ENCODE data around the gene PGGHG.
A peak's percentile ranks its signal among the peaks of the same experiment; 100 is the strongest.
"Not testable (repeated sequence)": the region's sequence is repeated elsewhere in the genome, so short reads cannot be mapped to it uniquely, and the experiment has no call there.

Gene PGGHG

DNA sequence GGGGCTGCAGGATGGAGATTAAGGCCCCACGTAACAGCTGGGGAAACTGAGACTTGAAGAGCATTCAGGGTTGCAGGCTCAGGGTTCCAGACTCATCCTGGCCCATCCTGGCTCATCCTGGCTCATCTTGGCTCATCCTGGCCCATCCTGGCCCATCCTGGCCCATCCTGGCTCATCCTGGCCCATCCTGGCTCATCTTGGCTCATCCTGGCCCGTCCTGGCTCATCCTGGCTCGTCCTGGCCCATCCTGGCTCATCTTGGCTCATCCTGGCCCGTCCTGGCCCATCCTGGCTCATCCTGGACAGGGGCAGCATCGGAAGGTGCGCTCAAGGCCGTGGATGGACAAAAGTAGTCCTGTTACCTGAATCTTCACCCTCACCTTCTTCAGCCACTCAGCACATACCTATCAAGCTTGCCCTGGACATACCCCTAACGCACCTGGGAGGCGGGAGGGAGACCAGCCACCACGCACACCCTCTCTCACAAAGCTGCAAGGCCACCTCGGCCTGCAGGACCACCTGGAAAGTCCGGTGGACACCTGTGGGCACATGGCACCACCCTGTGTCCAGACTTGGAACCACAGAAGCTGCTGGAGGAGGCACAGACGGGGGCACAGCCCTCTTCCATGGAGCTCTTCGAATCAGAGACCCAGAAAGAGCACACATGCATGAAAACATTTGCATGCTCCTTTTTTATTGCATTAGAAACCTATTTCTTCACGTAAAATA, 31.0 kb upstream of the PGGHG start:
- no peak overlapping the region for H3K4me3 Mint-ChIP-seq
- H3K9me3 Mint-ChIP-seq = peaks cover 2% of the 10 kb centered on the region
- H3K27ac Mint-ChIP-seq = no peak overlapping the region
- peaks cover 2% of the 10 kb centered on the region for H3K4me1 Mint-ChIP-seq (ENCODE audit: low read depth)
- peaks cover 8% of the 10 kb centered on the region for H3K27me3 Mint-ChIP-seq (ENCODE audit: low read depth)
- H3K36me3 Mint-ChIP-seq (ENCODE audit: low read depth) = peaks cover 9% of the 10 kb centered on the region

DNA sequence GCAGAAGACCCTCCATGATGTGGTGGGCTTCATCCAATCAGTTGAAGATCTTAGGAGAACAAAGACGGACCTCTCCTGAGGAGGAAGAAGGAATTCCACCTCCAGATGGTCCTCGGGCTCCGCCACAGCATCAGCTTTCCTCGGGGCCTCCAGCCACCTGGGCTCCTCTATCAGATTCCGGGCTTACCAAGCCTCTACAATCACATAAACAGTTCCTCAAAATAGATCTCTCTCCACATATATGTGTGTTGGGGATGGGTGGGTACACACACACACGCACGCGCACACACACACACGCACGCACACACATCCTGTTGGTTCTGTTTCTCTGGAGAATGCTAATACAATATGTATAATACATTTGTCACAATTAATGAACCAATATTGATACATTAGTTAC, 29.5 kb upstream of the PGGHG start:
- H3K4me1 Mint-ChIP-seq (ENCODE audit: low read depth) = peaks cover 2% of the 10 kb centered on the region
- H3K36me3 Mint-ChIP-seq (ENCODE audit: low read depth) = no peaks in the 10 kb centered on the region
- H3K4me3 Mint-ChIP-seq = no peak overlapping the region
- H3K27me3 Mint-ChIP-seq (ENCODE audit: low read depth) = peaks cover 8% of the 10 kb centered on the region
- H3K27ac Mint-ChIP-seq = no peak overlapping the region
- H3K9me3 Mint-ChIP-seq = peaks cover 2% of the 10 kb centered on the region

DNA sequence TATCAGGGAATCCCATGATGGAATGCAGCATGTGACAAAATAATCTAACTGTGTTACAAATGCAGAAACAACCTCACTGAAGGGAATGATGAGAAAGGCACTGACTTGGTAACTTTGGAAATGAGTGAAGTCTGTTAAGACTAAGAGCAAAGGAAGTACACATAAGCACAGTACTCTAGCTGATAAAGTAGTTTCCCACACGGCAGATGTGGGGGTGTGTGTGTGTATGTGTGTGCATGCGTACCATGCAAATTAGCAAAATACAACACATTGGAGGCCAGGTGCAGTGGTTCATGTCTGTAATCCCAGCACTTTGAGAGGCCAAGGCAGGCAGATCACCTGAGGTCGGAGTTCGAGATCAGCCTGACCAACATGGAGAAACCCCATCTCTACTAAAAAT, 27.3 kb upstream of the PGGHG start:
- peaks cover 8% of the 10 kb centered on the region for H3K27me3 Mint-ChIP-seq (ENCODE audit: low read depth)
- no peak overlapping the region for H3K27ac Mint-ChIP-seq
- peaks cover 2% of the 10 kb centered on the region for H3K9me3 Mint-ChIP-seq
- peaks cover 2% of the 10 kb centered on the region for H3K4me1 Mint-ChIP-seq (ENCODE audit: low read depth)
- H3K4me3 Mint-ChIP-seq = no peak overlapping the region
- H3K36me3 Mint-ChIP-seq (ENCODE audit: low read depth) = no peaks in the 10 kb centered on the region

DNA sequence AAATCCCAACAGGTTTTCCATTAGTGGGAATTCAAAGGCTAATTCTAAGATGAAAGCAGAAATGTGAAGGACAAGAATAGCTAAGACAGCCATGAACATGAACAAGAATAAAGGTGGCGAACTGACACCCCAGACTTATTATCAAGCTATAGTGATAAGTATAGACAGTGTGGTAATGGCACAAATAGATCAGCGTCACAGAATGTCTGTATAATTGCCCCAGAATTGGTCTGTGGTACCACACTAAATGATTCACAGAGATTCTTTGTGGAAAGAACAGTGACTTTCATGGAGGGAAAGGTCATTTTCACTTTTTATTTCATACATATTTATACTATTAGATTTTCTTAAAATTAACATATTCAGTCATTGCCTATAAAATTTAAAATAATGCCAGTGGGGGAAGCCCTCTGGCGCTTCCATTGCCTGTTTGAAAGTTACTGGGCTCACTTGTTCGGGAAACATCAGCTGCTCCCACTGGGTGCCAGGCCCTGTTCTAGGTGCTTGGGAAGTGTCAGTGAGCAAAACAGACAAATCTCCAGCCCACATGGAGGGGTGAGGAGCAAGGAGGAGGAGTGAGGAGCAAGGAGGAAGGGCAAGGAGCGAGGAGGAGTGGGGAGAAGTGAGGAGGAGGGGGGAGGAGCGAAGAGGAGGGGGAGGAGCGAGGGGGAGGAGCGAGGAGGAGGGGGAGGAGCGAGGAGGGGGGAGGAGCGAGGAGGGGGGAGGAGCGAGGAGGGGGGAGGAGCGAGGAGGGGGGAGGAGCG, 22.1 kb upstream of the PGGHG start:
- Mint-ChIP-seq H3K36me3 (ENCODE audit: low read depth) (peaks cover 4% of the 10 kb centered on the region), H3K27ac (peak overlapping the region; percentile 84), H3K9me3 (peaks cover 2% of the 10 kb centered on the region), H3K27me3 (ENCODE audit: low read depth) (no peaks in the 10 kb centered on the region), H3K4me1 (ENCODE audit: low read depth) (peaks cover 30% of the 10 kb centered on the region), H3K4me3 (peak overlapping the region; percentile 82)

DNA sequence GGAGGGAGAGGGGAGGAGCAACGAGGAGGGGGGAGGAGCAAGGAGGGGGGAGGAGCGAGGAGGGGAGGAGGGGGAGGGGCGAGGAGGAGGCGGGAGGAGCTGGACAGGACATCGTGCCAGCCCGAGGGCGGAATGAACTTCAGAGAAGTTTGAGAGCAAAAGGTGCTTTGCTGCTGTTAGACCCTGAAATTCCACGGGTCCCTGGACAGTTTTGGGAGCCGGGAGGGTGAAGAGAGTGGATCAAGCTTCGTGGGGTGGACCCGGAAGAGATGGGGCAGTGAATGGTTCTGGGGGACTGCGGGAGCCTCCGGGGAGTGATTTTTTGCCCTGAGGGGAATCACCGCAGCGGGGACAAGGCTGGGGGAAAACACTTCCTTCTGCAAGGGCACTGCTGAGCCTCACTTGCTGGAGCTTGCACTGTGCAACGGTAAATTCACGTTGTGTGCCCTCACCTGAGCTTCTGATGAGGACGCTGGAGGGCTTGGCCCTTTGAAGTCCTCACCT, 21.4 kb upstream of the PGGHG start:
- peak overlapping the region; percentile 100 for H3K27ac Mint-ChIP-seq
- H3K27me3 Mint-ChIP-seq (ENCODE audit: low read depth) = no peaks in the 10 kb centered on the region
- H3K4me3 Mint-ChIP-seq = peak overlapping the region; percentile 95
- peaks cover 5% of the 10 kb centered on the region for H3K36me3 Mint-ChIP-seq (ENCODE audit: low read depth)
- peaks cover 28% of the 10 kb centered on the region for H3K4me1 Mint-ChIP-seq (ENCODE audit: low read depth)
- no peaks in the 10 kb centered on the region for H3K9me3 Mint-ChIP-seq

DNA sequence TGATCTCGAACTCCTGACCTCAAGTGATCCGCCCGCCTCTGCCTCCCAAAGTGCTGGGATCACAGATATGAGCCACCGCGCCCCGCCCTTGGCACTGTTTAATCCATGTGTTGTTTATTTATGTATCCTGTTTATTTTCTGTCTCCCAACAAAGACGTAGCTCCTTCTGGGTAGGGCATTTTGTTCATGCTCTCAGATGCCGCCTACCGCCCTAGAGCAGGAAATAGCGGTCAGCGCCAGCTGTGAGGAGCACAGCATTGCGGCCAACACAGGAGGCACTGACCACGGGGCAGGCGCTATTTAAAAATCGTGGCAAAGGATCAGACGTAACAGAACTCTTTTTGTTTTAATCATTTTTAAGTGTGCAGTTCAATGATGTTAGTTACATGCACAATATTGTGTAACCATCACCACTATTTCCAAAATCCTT, 20.2 kb upstream of the PGGHG start:
- peak overlapping the region; percentile 95 for H3K4me3 Mint-ChIP-seq
- H3K36me3 Mint-ChIP-seq (ENCODE audit: low read depth); H3K27me3 Mint-ChIP-seq (ENCODE audit: low read depth); H3K9me3 Mint-ChIP-seq: not testable (repeated sequence)
- H3K4me1 Mint-ChIP-seq (ENCODE audit: low read depth) = peaks cover 28% of the 10 kb centered on the region
- H3K27ac Mint-ChIP-seq = peak overlapping the region; percentile 100

DNA sequence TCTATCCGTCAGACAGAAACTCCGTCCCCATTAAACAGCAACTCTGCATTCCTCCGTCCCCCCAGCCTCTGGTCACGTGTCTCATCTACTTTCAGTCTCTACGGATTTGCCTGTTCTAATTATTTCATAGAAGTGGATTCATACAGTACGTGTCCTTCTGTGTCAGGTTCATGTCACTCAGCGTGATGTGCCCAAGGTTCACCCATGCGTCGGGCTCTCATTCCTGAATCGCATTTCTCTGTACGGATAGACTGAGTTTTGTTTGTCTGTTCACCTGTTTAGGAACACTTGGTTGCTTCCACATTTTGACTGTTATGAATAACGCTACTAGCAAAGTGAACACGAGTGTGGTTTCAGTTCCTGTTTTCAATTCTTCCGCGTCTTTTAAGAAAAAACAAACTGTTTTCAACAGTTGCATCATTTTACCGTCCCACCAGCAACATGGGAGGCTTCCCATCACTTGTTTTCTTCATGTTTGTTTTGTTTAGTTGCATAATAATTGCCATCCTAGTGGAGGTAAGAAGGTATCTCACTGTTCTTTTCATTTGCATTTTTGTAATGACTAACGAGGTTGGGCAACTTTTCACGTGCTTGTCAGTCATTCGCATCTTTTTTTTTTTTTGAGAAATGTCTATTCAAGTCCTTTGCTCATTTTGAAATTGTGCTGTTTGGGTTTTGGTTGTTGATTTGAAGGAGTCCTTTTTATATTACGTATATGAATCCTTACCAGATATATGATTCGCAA, 19.6 kb upstream of the PGGHG start:
- Mint-ChIP-seq H3K9me3 (no peaks in the 10 kb centered on the region), H3K27me3 (ENCODE audit: low read depth) (no peaks in the 10 kb centered on the region), H3K36me3 (ENCODE audit: low read depth) (peaks cover 5% of the 10 kb centered on the region), H3K4me1 (ENCODE audit: low read depth) (peaks cover 28% of the 10 kb centered on the region), H3K27ac (peak overlapping the region; percentile 100), H3K4me3 (peak overlapping the region; percentile 95)

DNA sequence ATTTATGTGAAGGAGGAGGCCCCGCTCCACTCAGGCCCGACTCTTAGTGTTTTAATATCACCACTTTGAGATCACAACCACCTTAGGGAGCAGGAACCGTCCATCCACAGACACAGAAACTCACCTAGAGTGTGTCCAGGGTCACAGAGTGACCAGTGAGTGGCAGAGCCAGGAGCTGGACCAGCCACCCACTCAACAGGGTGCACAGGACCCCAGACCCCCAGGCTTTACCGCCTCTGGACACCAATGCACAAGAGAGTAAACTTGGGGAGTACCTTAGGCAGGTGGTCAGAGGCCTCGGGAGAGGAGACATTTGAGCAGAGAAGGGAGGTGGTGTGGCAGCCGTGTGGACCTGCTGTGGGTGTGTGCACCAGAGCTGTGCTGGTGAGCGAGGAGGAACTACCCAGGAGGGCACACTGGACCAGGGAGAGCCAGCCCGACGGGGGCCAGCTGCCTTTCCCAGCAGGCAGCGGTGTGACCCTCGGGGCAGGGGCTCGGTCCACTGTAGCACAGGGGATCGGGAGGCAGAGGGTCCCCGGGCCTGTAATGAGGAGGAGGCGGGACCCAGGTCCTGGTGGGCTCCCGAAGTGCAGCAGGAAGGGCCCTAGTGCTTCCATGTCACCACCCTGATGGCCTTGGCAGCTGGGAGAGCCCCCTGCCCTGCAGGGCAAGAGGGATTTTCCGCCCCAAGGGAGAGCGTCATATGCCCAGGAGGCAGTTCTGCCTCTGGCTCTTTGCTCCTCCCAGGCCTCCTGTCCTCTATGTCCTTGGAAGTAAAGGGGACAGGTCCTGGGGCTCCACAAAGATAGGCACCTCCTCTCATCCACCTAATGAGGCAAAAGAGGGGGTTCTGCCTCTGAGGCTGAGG, 18.2 kb upstream of the PGGHG start:
- Mint-ChIP-seq H3K27me3 (ENCODE audit: low read depth) (peaks cover 8% of the 10 kb centered on the region), H3K4me1 (ENCODE audit: low read depth) (peaks cover 28% of the 10 kb centered on the region), H3K36me3 (ENCODE audit: low read depth) (peaks cover 5% of the 10 kb centered on the region)

DNA sequence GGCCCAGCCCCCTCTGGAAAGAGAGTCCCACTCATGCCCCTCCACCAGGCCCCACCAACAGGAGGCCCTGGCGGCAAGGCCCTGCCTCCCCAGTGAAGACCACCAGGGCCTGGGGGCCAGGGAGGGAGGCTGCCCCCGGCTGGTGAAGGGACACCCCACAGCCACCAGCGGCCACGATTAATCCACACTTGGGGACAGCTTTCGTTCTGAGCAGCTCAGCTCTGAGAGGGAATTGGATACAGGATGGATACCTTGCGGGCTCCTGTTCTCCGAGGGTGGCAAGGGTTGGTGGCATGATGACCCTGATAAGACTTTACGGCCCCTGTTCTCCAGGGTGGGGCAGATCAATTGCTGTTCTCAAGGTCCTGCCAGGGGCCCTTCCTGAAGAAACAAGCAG, 17.6 kb upstream of the PGGHG start:
- no peaks in the 10 kb centered on the region for H3K9me3 Mint-ChIP-seq
- no peak overlapping the region for H3K27ac Mint-ChIP-seq
- peaks cover 28% of the 10 kb centered on the region for H3K4me1 Mint-ChIP-seq (ENCODE audit: low read depth)
- peaks cover 12% of the 10 kb centered on the region for H3K27me3 Mint-ChIP-seq (ENCODE audit: low read depth)
- no peak overlapping the region for H3K4me3 Mint-ChIP-seq
- H3K36me3 Mint-ChIP-seq (ENCODE audit: low read depth) = peaks cover 8% of the 10 kb centered on the region

More for the DNA sequence above, 18.2 kb upstream of the PGGHG start:
- peak overlapping the region; percentile 50 for H3K27ac Mint-ChIP-seq
- no peak overlapping the region for H3K4me3 Mint-ChIP-seq
- no peaks in the 10 kb centered on the region for H3K9me3 Mint-ChIP-seq

DNA sequence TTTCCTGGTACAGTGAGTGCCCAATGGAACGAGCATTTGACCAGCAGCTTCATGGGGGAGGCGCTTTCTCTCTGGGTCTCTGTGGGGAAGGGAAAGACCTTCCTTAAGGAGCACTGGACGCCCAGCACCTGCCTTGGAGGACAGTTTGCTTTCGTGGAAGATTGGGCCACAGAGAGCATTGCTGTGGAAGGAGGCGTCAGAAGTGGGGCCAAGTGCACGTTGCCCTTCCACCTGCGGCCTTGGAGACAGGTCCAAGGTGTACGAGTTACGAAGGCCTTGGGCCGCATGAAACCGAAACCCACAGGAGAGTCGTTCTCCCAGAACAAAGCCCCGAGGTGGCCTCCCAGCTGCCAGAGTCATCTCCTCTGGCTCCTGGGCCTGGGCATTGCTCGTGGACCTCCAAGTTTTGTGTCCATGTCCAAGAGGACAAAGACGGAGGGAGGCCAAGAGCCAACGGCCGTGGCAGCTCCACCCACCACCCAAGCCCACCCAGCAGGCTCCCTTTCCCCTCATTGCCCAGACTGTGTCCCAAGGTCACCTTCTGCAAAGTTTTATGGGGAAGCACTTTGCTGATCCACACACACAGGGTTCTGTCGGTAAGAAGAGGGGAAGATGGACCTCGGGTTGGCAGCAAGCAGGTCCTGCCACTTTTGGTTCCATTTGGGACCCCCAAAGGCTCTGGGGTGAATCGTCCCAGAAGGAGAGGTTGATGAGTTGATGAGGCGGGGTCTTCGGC, 16.6 kb upstream of the PGGHG start:
- no peak overlapping the region for H3K4me3 Mint-ChIP-seq
- H3K4me1 Mint-ChIP-seq (ENCODE audit: low read depth) = peaks cover 29% of the 10 kb centered on the region
- peak overlapping the region; percentile 16 for H3K27ac Mint-ChIP-seq
- H3K27me3 Mint-ChIP-seq (ENCODE audit: low read depth) = peaks cover 19% of the 10 kb centered on the region
- H3K36me3 Mint-ChIP-seq (ENCODE audit: low read depth) = peaks cover 14% of the 10 kb centered on the region
- H3K9me3 Mint-ChIP-seq = peaks cover 5% of the 10 kb centered on the region

DNA sequence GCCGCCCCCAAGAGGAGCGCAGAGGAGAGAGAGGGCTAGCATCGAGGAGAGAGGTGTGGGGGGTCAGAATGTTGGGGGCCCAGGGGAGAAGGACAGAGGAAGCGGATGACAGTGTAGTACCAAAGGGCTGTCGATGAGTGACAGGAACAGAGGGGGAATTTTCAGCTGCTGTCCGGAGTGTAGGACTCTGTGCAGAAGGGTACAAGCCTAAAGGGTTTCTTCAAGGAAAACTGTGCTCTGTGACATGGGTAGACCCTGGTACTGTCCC, 16.1 kb upstream of the PGGHG start:
- H3K27ac Mint-ChIP-seq = no peak overlapping the region

DNA sequence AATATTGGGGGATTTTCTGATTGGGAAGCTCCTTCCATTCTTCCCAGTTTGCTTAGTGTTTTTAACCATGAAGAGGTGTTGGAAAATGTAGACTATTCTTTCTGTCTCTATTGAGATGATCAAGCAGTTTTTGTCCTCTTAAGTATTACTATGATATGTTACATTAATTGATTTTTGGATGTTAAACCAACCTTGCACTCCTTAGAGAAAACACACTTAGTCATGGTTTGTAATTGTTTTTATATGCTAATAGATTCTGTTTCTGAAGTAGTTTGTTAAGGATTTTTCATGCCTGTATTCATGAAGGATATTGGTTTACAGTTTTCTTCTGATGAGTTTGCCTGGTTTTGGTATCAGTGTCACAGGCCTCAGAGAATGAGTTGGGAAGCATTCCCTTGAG, 12.7 kb upstream of the PGGHG start:
- Mint-ChIP-seq H3K36me3 (ENCODE audit: low read depth) (peaks cover 24% of the 10 kb centered on the region), H3K4me3 (no peak overlapping the region), H3K27me3 (ENCODE audit: low read depth) (peaks cover 29% of the 10 kb centered on the region), H3K4me1 (ENCODE audit: low read depth) (peaks cover 20% of the 10 kb centered on the region), H3K27ac (no peak overlapping the region), H3K9me3 (peaks cover 5% of the 10 kb centered on the region)

More for the DNA sequence above, 16.1 kb upstream of the PGGHG start:
- H3K4me3 Mint-ChIP-seq = no peak overlapping the region
- peaks cover 24% of the 10 kb centered on the region for H3K27me3 Mint-ChIP-seq (ENCODE audit: low read depth)
- H3K4me1 Mint-ChIP-seq (ENCODE audit: low read depth) = peaks cover 30% of the 10 kb centered on the region
- peaks cover 18% of the 10 kb centered on the region for H3K36me3 Mint-ChIP-seq (ENCODE audit: low read depth)
- peaks cover 5% of the 10 kb centered on the region for H3K9me3 Mint-ChIP-seq

Measured in T-helper 1 cell treated with Interleukin-12 subunit alpha and Interleukin-12 subunit beta and Interleukin-4 antibody, amounts not matched to agents 30 μg/mL and 1 μg/mL, for 36 hours (primary cell).